IMR-90 (cell line): ENCODE data around the gene TSPYL1. TPM values are rescaled to one million over a fixed set of nuclear protein-coding genes. Genes with fewer than 3 reads are reported as not detected.
A peak's percentile ranks its signal among the peaks of the same experiment; 100 is the strongest.

Experiments used
- ATAC-seq: fragments of 200-7000 bp; cut with Tn5 transposase; 2 replicates; pipeline ENCODE4 v1.9.1; 2020; ENCODE audit warnings: low read depth, mild to moderate bottlenecking, moderate library complexity
- BruUV-seq: library from RNA; stranded (reverse); fragments of 400-500 nt; replicated peaks from 2 replicates; lab custom pipeline; 2021; lab: Mats Ljungman, UMichigan
- CTCF ChIA-PET: fragments of 300-600 bp; formaldehyde crosslinking; extraction: SDS; loops from one replicate; lab custom pipeline; 2021; ENCODE audit warnings: antibody characterized with exemption; lab: Yijun Ruan, JAX
- POLR2A ChIA-PET: fragments of 300-600 bp; sonication (Branson Sonifier 250); formaldehyde crosslinking; loops from one replicate; lab custom pipeline; 2022; ENCODE audit warnings: antibody characterized with exemption; ENCODE audit not compliant: unreplicated experiment; lab: Charles Lee
- DNase-seq: peaks from one replicate; pipeline ENCODE4 v3.0.0; 2013
- H2AFZ ChIP-seq: replicated peaks from 2 replicates; pipeline ENCODE3; 2013; ENCODE audit warnings: low read length, mild to moderate bottlenecking; ENCODE audit not compliant: poor library complexity
- H2AK5ac ChIP-seq: 2 replicates; pipeline ENCODE4 v1.6.1; 2013; ENCODE audit warnings: low read depth, low read length, inconsistent platforms
- H2AK9ac ChIP-seq: replicated peaks from 2 replicates; pipeline ENCODE3; 2013; ENCODE audit warnings: mild to moderate bottlenecking, low read depth, low read length, moderate library complexity; ENCODE audit not compliant: poor library complexity
- H2BK120ac ChIP-seq: 2 replicates; pipeline ENCODE4 v1.6.1; 2013; ENCODE audit warnings: low read depth, low read length, inconsistent platforms
- H2BK15ac ChIP-seq: 3 replicates; pipeline ENCODE4 v1.6.1; 2013; ENCODE audit warnings: low read depth, low read length, inconsistent platforms
- H2BK20ac ChIP-seq: 2 replicates; pipeline ENCODE4 v1.6.1; 2013; ENCODE audit warnings: low read depth, mild to moderate bottlenecking, inconsistent platforms, low read length, moderate library complexity
- H2BK5ac ChIP-seq: 2 replicates; pipeline ENCODE4 v1.6.1; 2013; ENCODE audit warnings: mild to moderate bottlenecking, low read depth, low read length, inconsistent platforms; ENCODE audit not compliant: poor library complexity, severe bottlenecking
- H3K14ac ChIP-seq: replicated peaks from 2 replicates; pipeline ENCODE4 v1.6.1; 2013; ENCODE audit warnings: low read depth, low read length, inconsistent platforms
- H3K18ac ChIP-seq: 2 replicates; pipeline ENCODE4 v1.6.1; 2013; ENCODE audit warnings: low read depth, low read length, control low read depth
- H3K23ac ChIP-seq: 2 replicates; pipeline ENCODE4 v1.6.1; 2013; ENCODE audit warnings: low read depth, low read length, inconsistent platforms
- H3K27ac ChIP-seq: 2 replicates; pipeline ENCODE4 v1.5.1; 2013; ENCODE audit warnings: mild to moderate bottlenecking, control low read depth, low read length; ENCODE audit not compliant: insufficient read depth
- H3K27me3 ChIP-seq: 2 replicates; pipeline ENCODE4 v1.6.1; 2013; ENCODE audit warnings: low read length; ENCODE audit not compliant: control insufficient read depth, insufficient read depth
- H3K36me3 ChIP-seq: 2 replicates; pipeline ENCODE4 v1.6.1; 2013; ENCODE audit warnings: low read length, mixed read lengths; ENCODE audit not compliant: control insufficient read depth, insufficient read depth
- H3K4ac ChIP-seq: 2 replicates; pipeline ENCODE4 v1.6.1; 2013; ENCODE audit warnings: low read depth, low read length, inconsistent platforms
- H3K4me1 ChIP-seq: 2 replicates; pipeline ENCODE4 v1.6.1; 2013; ENCODE audit warnings: low read length, mixed read lengths; ENCODE audit not compliant: control insufficient read depth, insufficient read depth
- H3K4me2 ChIP-seq: 2 replicates; pipeline ENCODE4 v1.6.1; 2013; ENCODE audit warnings: low read depth, mild to moderate bottlenecking, control low read depth, low read length, moderate library complexity
- H3K4me3 ChIP-seq: 2 replicates; pipeline ENCODE4 v1.5.1; 2013; ENCODE audit warnings: low read depth, mild to moderate bottlenecking, control low read depth, low read length, moderate library complexity; ENCODE audit not compliant: insufficient read depth
- H3K56ac ChIP-seq: 2 replicates; pipeline ENCODE4 v1.6.1; 2013; ENCODE audit warnings: low read length, inconsistent platforms; ENCODE audit not compliant: insufficient read depth; ENCODE audit errors: extremely low read depth
- H3K79me1 ChIP-seq, 2 experiments: 2 replicates each; pipeline ENCODE4 v1.6.1; 2013; ENCODE audit warnings: low read length in 2 of 2, inconsistent platforms in 1 of 2, low read depth in 1 of 2
- H3K9ac ChIP-seq: 2 replicates; pipeline ENCODE4 v1.6.1; 2013; ENCODE audit warnings: low read depth, low read length, control low read depth
- H3K9me1 ChIP-seq: 2 replicates; pipeline ENCODE4 v1.6.1; 2013; ENCODE audit warnings: low read length, inconsistent platforms; ENCODE audit not compliant: insufficient read depth
- H3K9me3 ChIP-seq: 2 replicates; pipeline ENCODE4 v1.6.1; 2013; ENCODE audit warnings: low read length; ENCODE audit not compliant: control insufficient read depth, insufficient read depth
- H4K20me1 ChIP-seq: 2 replicates; pipeline ENCODE4 v1.6.1; 2013; ENCODE audit warnings: low read length, inconsistent platforms; ENCODE audit not compliant: insufficient read depth
- H4K5ac ChIP-seq: 2 replicates; pipeline ENCODE4 v1.6.1; 2013; ENCODE audit warnings: mild to moderate bottlenecking, low read depth, low read length, control low read depth
- H4K8ac ChIP-seq, 2 experiments: 2 replicates each; pipeline ENCODE4 v1.6.1; 2013; ENCODE audit warnings: low read depth in 2 of 2, low read length in 2 of 2, control low read depth in 1 of 2, inconsistent platforms in 1 of 2
- H4K91ac ChIP-seq: 2 replicates; pipeline ENCODE4 v1.6.1; 2013; ENCODE audit warnings: low read depth, low read length, inconsistent platforms; ENCODE audit not compliant: insufficient read depth
- CEBPB ChIP-seq: IDR thresholded peaks from 2 replicates; pipeline ENCODE4 v1.6.1; 2012; ENCODE audit warnings: low read depth, low read length, improper control_type of control experiment
- MAZ ChIP-seq: IDR thresholded peaks from 2 replicates; pipeline ENCODE4 v1.6.1; 2012; ENCODE audit warnings: low read depth, mild to moderate bottlenecking, low read length, improper control_type of control experiment, moderate library complexity, borderline replicate concordance
- MXI1 ChIP-seq: IDR thresholded peaks from 2 replicates; pipeline ENCODE4 v1.6.1; 2012; ENCODE audit warnings: low read depth, mild to moderate bottlenecking, low read length, moderate library complexity, borderline replicate concordance
- NFE2L2 ChIP-seq: fragments of 150-350 bp; IDR thresholded peaks from 2 replicates; pipeline ENCODE4 v1.6.1; 2016; ENCODE audit warnings: low read depth, mild to moderate bottlenecking, low read length
- POLR2A ChIP-seq: IDR thresholded peaks from 2 replicates; pipeline ENCODE4 v1.6.1; 2012; ENCODE audit warnings: mild to moderate bottlenecking, low read depth, low read length
- RFX5 ChIP-seq: IDR thresholded peaks from 2 replicates; pipeline ENCODE4 v1.8.0; 2012; ENCODE audit warnings: low read depth, mild to moderate bottlenecking, low read length, moderate library complexity
- WGBS, 2 experiments: methylation state at CpG; one replicate each; pipeline versions ENCODE4 v1.1.5 to v1.1.7; 2013; ENCODE audit warnings: missing lambda C conversion rate in 2 of 2; ENCODE audit not compliant: insufficient read length in 1 of 2; ENCODE audit errors: extremely low coverage in 2 of 2; 5-methylcytosine and 5-hydroxymethylcytosine counted together
- dilution Hi-C: fragments of 300-500 bp; cut with HindIII; formaldehyde crosslinking; loops from one replicate; pipeline ENCODE4 v1.14.3; 2018; ENCODE audit warnings: low sequenced_read_pairs; ENCODE audit not compliant: unreplicated experiment
- in situ Hi-C: fragments of 300-500 bp; cut with MboI; formaldehyde crosslinking; loops from 3 replicates; pipeline ENCODE4 v1.14.3; 2019; ENCODE audit warnings: low sequenced_read_pairs, inconsistent platforms, mixed read lengths
- intact Hi-C: fragments of 100-400 bp; cut with micrococcal nuclease; formaldehyde crosslinking; loops from 2 replicates; pipeline ENCODE4 v1.10.0; 2022
- polyA plus RNA-seq, 3 experiments: library from polyadenylated mRNA; depleted of rRNA; stranded (reverse); fragments of >200 nt; gene quantifications; 2 replicates each; pipeline ENCODE4 v1.2.3, GENCODE V29; 2012; ENCODE audit warnings: low replicate concordance in 1 of 3
- total RNA-seq: library from RNA; depleted of rRNA; stranded (reverse); fragments of >200 nt; gene quantifications from 2 replicates; pipeline ENCODE4 v1.2.3, GENCODE V29; 2012

TSPYL1 gene
- total and polyA plus RNA-seq, 2 of the 4 experiments (the other 2 are of a cell fraction) = 32.4 to 111 TPM

GRCh38 chr6:116253505-116254296, 26.0 kb downstream of the TSPYL1 start, which contains the start of gene TSPYL4:
Gene TSPYL4 (minus strand): TSS chr6:116254075. CDS start chr6:116254008, 67 bp downstream.
- 2% methylated on average over 15 of the region's 53 CpGs; no CpG with 5 or more reads in 1 of the 2 experiments for WGBS, 2 experiments
- Histone ChIP-seq H3K4ac (peak within 1 kb of the TSS; percentile 100), H3K4me3 (peak within 1 kb of the TSS; percentile 90), H3K9ac (peak within 1 kb of the TSS; percentile 86), H3K56ac (peak within 1 kb of the TSS; percentile 80), H4K8ac (peak within 1 kb of the TSS; percentile 14 to 90), H3K14ac (peak within 1 kb of the TSS; percentile 95), H3K9me3 (no peaks in the 10 kb centered on the region), H3K18ac (peak within 1 kb of the TSS; percentile 87), H4K91ac (peak within 1 kb of the TSS; percentile 90), H2BK5ac (peak within 1 kb of the TSS; percentile 94), H4K5ac (peak within 1 kb of the TSS; percentile 97), H3K4me1 (peaks cover 22% of the 10 kb centered on the region), H3K27me3 (no peaks in the 10 kb centered on the region), H4K20me1 (0 out of 2 replicates have a peak, but pooled peaks cover 3% of the 10 kb centered on the region), H2BK20ac (peak within 1 kb of the TSS; percentile 98; the same call in 1 of the 2 replicates), H2AK5ac (peak within 1 kb of the TSS; percentile 90), H3K79me1 (peaks cover 16 to 50% of the 10 kb centered on the region in 2 experiments; a peak in 3 of 4 replicates), H3K27ac (peak within 1 kb of the TSS; percentile 86), H2AFZ (peak within 1 kb of the TSS; percentile 98), H2BK15ac (peak within 1 kb of the TSS; percentile 67; the same call in 1 of the 3 replicates), H3K23ac (peak within 1 kb of the TSS; percentile 66), H3K9me1 (peaks cover 14% of the 10 kb centered on the region), H3K4me2 (peak within 1 kb of the TSS; percentile 90), H2BK120ac (peak within 1 kb of the TSS; percentile 45), H3K36me3 (peaks cover 2% of the 10 kb centered on the region; the same call in 1 of the 2 replicates), H2AK9ac (peak within 1 kb of the TSS; percentile 97)
- ATAC-seq (peak; percentile 91), DNase-seq (peak; percentile 97)
- dilution Hi-C loops (no loop called here), in situ Hi-C loops (no loop called here), intact Hi-C loops (loop anchor here (1.0 to 5.0 kb wide), 2 partner anchors 36 to 188 kb away; no protein-coding TSS in a partner anchor)
- ChIA-PET CTCF (interaction anchor here (2.0 to 2.9 kb wide), 2 partner anchors 14 to 36 kb away, joined by 9 to 12 read pairs; no protein-coding TSS in a partner anchor), POLR2A (no interaction called here)
- TF ChIP-seq MXI1 = peak; percentile 43; the same call in 1 of the 2 replicates
- TF ChIP-seq NFE2L2 = no peak
- TF ChIP-seq POLR2A = peak; percentile 88
- TF ChIP-seq RFX5 = peak; percentile 98
- peak; percentile 8; the same call in 1 of the 2 replicates for TF ChIP-seq MAZ
- TF ChIP-seq CEBPB = peak; percentile 50; the same call in 1 of the 2 replicates
- BruUV-seq = no TSS peak
